OCI-LY7 (cell line): Measurements from ENCODE around the gene WDR35.

ENCODE experiments used
- CTCF ChIP-seq: fragments of 200-600 bp; sonication (generic); conservative IDR thresholded peaks from 2 replicates; pipeline ENCODE4 v1.5.1; 2014; ENCODE audit warnings: mild to moderate bottlenecking, antibody characterized with exemption, low read length, moderate library complexity, mixed read lengths
- EZH2phosphoT487 ChIP-seq: fragments of 200-600 bp; sonication (generic); IDR thresholded peaks from 2 replicates; pipeline ENCODE4 v1.6.1; 2018; ENCODE audit warnings: low read depth, borderline replicate concordance, mild to moderate bottlenecking, mixed run types, antibody characterized with exemption, low read length, moderate library complexity, mixed read lengths

GRCh38 chr2:19963386-19963785 is 26.5 kb downstream of the WDR35 start:
- TF ChIP-seq CTCF, result no peak
- no peak for TF ChIP-seq EZH2phosphoT487
